Bronchial epithelial cell (primary cell): ENCODE results near the gene RAI1. TPM values are rescaled to one million over a fixed set of nuclear protein-coding genes. Genes with fewer than 3 reads are reported as not detected.
"Not testable (repeated sequence)": the region's sequence is repeated elsewhere in the genome, so short reads cannot be mapped to it uniquely, and the experiment has no call there.

Experiments
- DNase-seq: peaks from one replicate; pipeline ENCODE4 v3.0.0-alpha.2; 2010; ENCODE audit warnings: low read depth
- FAIRE-seq: peaks from 2 replicates; lab custom pipeline; 2011; peaks lifted over from hg19 to GRCh38; lab: Jason Lieb, UNC
- H3K27me3 ChIP-seq: 2 replicates; pipeline ENCODE4 v1.5.1; 2011; ENCODE audit warnings: low read length; ENCODE audit not compliant: control insufficient read depth, insufficient read depth
- H3K36me3 ChIP-seq: 2 replicates; pipeline ENCODE4 v1.5.1; 2011; ENCODE audit warnings: low read length; ENCODE audit not compliant: control insufficient read depth, insufficient read depth
- H3K4me3 ChIP-seq: 2 replicates; pipeline ENCODE4 v1.5.1; 2011; ENCODE audit warnings: mild to moderate bottlenecking, low read depth, low read length, control low read depth
- CTCF ChIP-seq: IDR thresholded peaks from 2 replicates; pipeline ENCODE4 v1.5.1; 2011; ENCODE audit warnings: mild to moderate bottlenecking, moderate library complexity, low read length, control low read depth, inconsistent platforms; ENCODE audit not compliant: insufficient read depth, severe bottlenecking
- total RNA-seq: library from RNA; depleted of rRNA; stranded (reverse); fragments of >200 nt; gene quantifications from 2 replicates; pipeline ENCODE4 v1.2.1, GENCODE V29; 2014

RAI1 gene
- total RNA-seq, 1 donor from 2014 or later = 7.4 TPM

GRCh38 chr17:17676752-17677151, 4.5 kb upstream of the RAI1 start:
- no peaks in the 10 kb centered on the region for H3K36me3 ChIP-seq
- DNase-seq (no peak), FAIRE-seq (no peak)
- H3K27me3 ChIP-seq = no peaks in the 10 kb centered on the region
- TF ChIP-seq CTCF = no peak
- no peak overlapping the region for H3K4me3 ChIP-seq

GRCh38 chr17:17677299-17678040, 3.8 kb upstream of the RAI1 start:
- H3K27me3 ChIP-seq = no peaks in the 10 kb centered on the region
- peak; percentile 76 for FAIRE-seq
- DNase-seq = no peak
- H3K4me3 ChIP-seq = no peak overlapping the region
- H3K36me3 ChIP-seq = no peaks in the 10 kb centered on the region
- no peak for TF ChIP-seq CTCF

- not testable (repeated sequence) for DNase-seq, H3K4me3 ChIP-seq, H3K27me3 ChIP-seq, H3K36me3 ChIP-seq
- peak; percentile 23 for FAIRE-seq
Measured at GRCh38 chr17:17678063-17678699, 3.1 kb upstream of the RAI1 start.

GRCh38 chr17:17679243-17679642, 2.0 kb upstream of the RAI1 start:
- DNase-seq (no peak), FAIRE-seq (no peak)
- TF ChIP-seq CTCF = no peak
- no peak overlapping the region for H3K4me3 ChIP-seq
- H3K27me3 ChIP-seq = no peaks in the 10 kb centered on the region
- H3K36me3 ChIP-seq = peaks cover 3% of the 10 kb centered on the region

- H3K36me3 ChIP-seq = peaks cover 3% of the 10 kb centered on the region
- DNase-seq (no peak), FAIRE-seq (no peak)
- TF ChIP-seq CTCF = no peak
- H3K27me3 ChIP-seq = no peaks in the 10 kb centered on the region
- no peak overlapping the region for H3K4me3 ChIP-seq
Measured at GRCh38 chr17:17679748-17680147, 1.5 kb upstream of the RAI1 start.

GRCh38 chr17:17680477-17681186, 626 bp upstream of the RAI1 start:
- FAIRE-seq (no peak), DNase-seq (no peak)
- H3K36me3 ChIP-seq = peaks cover 3% of the 10 kb centered on the region
- H3K4me3 ChIP-seq = peak overlapping the region; percentile 80
- no peak for TF ChIP-seq CTCF
- H3K27me3 ChIP-seq = no peaks in the 10 kb centered on the region
